T-helper 2 cell treated with Interferon-gamma antibody and Interleukin-4, amounts not matched to agents 5 μg/mL and 100 μg/mL, for 36 hours (primary cell): ENCODE results near the gene JHY.

ENCODE experiments used
- DNase-seq: peaks from one replicate; pipeline ENCODE4 v3.0.0; 2021; ENCODE audit warnings: low spot score
- H3K27ac Mint-ChIP-seq: one replicate; pipeline ENCODE4 v1.8.0; 2021; ENCODE audit warnings: mild to moderate bottlenecking, mixed read lengths
- H3K27me3 Mint-ChIP-seq: one replicate; pipeline ENCODE4 v1.8.0; 2021; ENCODE audit warnings: low read depth, mixed read lengths
- H3K36me3 Mint-ChIP-seq: one replicate; pipeline ENCODE4 v1.8.0; 2021; ENCODE audit warnings: low read depth, mixed read lengths
- H3K4me1 Mint-ChIP-seq: one replicate; pipeline ENCODE4 v1.8.0; 2021; ENCODE audit warnings: low read depth, mixed read lengths
- H3K4me3 Mint-ChIP-seq: one replicate; pipeline ENCODE4 v1.8.0; 2022; ENCODE audit warnings: mild to moderate bottlenecking, moderate library complexity, mixed read lengths
- H3K9me3 Mint-ChIP-seq: one replicate; pipeline ENCODE4 v1.8.0; 2021; ENCODE audit warnings: mixed read lengths

The JHY gene

DNA sequence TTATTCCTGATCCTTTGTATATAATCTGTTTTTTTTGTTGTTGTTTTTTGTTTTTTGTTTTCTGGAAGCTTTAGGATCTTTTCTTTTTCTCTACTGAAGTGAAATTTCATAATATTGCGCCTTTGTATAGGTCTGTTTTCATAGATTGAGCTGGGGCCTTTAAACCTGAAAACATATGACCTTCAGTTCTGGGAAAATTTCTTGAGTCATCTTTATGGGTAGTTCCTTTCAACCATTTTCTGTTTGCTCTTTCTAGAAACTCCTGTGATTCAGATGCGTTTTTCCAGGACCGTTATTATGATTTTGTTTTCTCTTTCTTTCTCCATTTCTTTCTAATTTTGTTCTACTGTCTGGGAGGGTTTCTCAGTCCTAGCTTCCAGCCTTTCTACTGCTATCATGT lies 55.4 kb downstream of the JHY start:
- Mint-ChIP-seq H3K27me3 (peaks cover 2% of the 10 kb centered on the region), H3K36me3 (no peaks in the 10 kb centered on the region), H3K9me3 (no peaks in the 10 kb centered on the region), H3K4me3 (no peak overlapping the region), H3K27ac (no peak overlapping the region), H3K4me1 (no peaks in the 10 kb centered on the region)
- no peak for DNase-seq

DNA sequence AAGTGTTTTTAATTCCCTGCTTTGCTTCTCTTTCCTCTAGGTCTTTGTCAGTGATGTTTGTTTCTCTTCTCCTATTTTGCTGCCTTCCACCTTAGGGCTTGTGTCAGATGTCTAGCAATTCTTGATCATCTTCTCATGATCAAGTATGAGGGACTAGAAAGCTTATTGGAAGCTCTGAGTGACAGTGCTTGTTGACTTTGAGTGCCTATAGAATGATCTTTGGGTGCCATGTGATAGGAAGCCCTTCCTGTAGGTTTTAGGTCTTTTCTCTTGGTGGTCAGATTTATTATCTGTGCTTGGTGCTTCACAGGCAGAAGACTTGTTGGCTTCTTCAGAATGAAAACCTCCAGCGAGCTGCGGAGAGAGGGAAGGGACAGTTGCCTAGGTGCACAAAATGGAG lies 56.0 kb downstream of the JHY start:
- H3K27me3 Mint-ChIP-seq, result peaks cover 2% of the 10 kb centered on the region
- no peak for DNase-seq
- no peak overlapping the region for H3K4me3 Mint-ChIP-seq
- H3K27ac Mint-ChIP-seq, result no peak overlapping the region
- H3K9me3 Mint-ChIP-seq, result no peaks in the 10 kb centered on the region
- no peaks in the 10 kb centered on the region for H3K4me1 Mint-ChIP-seq
- no peaks in the 10 kb centered on the region for H3K36me3 Mint-ChIP-seq

DNA sequence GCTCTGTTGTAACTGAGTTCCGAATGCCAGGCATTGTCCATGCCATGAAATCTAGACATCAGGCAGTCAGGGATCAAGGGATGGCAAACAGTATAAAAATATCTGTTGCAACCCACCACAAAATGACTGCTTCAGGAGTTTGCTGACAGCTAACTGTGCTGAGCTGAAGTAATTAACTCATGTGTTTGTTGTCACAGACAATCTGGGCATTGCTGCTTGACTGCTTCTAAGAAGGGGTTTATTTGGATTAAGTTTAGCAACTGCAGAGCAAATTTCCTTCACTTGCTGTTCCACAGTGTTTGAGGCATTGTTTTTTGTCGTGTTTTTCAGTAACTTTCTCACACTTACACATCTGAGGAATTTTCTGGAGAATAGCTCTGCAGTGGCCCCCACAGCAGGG lies 68.7 kb downstream of the JHY start:
- Mint-ChIP-seq H3K27ac (no peak overlapping the region), H3K4me1 (peaks cover 4% of the 10 kb centered on the region), H3K9me3 (no peaks in the 10 kb centered on the region), H3K4me3 (no peak overlapping the region), H3K36me3 (no peaks in the 10 kb centered on the region), H3K27me3 (no peaks in the 10 kb centered on the region)
- DNase-seq, result no peak

DNA sequence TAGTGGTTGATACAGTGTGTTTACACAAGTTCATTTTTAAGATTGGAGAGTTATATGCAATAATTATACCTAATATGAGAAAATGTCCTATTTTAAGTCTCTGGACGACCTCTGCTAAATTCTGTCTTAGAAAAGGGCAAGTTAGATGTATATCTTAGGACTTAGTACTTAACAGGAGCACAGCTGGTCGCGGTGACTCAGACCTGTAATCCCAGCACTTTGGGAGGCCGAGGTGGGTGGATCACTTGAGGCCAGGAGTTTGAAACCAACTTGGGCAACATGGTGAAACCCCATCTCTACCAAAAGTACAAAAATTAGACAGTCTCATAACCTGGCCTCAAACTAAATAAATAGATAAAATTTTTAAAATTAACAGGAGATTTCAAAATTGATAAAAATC lies 71.9 kb downstream of the JHY start:
- H3K4me3 Mint-ChIP-seq, result no peak overlapping the region
- H3K9me3 Mint-ChIP-seq, result no peaks in the 10 kb centered on the region
- peak; percentile 21 for DNase-seq
- H3K27ac Mint-ChIP-seq, result no peak overlapping the region
- H3K36me3 Mint-ChIP-seq, result no peaks in the 10 kb centered on the region
- H3K4me1 Mint-ChIP-seq, result no peaks in the 10 kb centered on the region
- no peaks in the 10 kb centered on the region for H3K27me3 Mint-ChIP-seq

DNA sequence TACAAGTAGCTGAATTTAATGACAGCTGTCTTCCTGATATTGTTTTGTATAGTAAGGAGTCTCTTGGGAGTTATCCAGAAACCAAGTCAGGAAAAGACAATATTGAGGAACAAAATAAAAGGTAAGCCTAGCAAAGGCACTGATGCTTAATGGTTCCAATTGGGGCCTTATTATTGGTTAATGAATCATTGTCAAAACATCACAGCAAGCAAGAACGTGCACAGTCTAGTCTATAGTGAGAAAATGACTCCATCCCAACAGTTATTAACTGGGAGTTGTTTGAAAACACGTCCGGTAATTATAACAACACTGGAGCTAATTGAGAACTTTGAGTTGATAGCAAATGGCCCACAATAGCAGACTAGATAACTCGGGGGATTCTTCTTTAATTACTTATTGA lies 81.4 kb downstream of the JHY start:
- DNase-seq, result no peak
- Mint-ChIP-seq H3K27me3 (peaks cover 33% of the 10 kb centered on the region), H3K27ac (no peak overlapping the region), H3K4me1 (no peaks in the 10 kb centered on the region), H3K4me3 (no peak overlapping the region), H3K9me3 (no peaks in the 10 kb centered on the region), H3K36me3 (no peaks in the 10 kb centered on the region)

DNA sequence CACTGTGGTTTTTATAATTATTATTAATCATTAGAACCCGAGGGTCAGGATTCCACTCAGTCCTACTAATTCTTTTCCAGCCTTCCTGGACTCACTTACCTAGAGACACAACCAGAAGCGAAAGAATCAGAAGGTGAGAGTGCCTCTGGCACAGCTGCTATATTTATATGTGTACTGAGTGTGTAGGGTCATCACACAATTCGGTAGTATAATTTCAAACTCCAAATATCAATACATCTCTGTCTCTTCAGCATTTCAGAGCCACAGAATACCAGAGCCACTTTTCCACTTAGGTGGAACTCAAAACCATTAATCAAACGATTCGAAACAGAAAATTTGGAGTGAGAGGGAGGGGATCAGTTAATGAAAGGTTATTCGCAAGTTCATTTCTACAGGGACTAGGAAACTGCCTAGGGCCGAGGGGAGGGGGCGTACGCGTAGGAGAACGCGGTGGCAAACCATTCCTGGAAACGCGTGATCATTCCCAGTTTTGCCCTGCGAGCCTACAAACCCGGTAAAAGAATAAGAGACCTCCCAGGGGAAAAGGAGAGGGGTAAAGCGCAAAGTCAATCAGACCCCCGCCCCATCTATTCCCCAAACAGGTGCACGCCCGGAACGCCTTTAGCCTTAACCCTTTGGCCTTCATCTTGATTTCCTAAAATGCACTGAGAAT lies 93.6 kb downstream of the JHY start:
- peaks cover 5% of the 10 kb centered on the region for H3K4me1 Mint-ChIP-seq
- H3K4me3 Mint-ChIP-seq, result no peak overlapping the region

DNA sequence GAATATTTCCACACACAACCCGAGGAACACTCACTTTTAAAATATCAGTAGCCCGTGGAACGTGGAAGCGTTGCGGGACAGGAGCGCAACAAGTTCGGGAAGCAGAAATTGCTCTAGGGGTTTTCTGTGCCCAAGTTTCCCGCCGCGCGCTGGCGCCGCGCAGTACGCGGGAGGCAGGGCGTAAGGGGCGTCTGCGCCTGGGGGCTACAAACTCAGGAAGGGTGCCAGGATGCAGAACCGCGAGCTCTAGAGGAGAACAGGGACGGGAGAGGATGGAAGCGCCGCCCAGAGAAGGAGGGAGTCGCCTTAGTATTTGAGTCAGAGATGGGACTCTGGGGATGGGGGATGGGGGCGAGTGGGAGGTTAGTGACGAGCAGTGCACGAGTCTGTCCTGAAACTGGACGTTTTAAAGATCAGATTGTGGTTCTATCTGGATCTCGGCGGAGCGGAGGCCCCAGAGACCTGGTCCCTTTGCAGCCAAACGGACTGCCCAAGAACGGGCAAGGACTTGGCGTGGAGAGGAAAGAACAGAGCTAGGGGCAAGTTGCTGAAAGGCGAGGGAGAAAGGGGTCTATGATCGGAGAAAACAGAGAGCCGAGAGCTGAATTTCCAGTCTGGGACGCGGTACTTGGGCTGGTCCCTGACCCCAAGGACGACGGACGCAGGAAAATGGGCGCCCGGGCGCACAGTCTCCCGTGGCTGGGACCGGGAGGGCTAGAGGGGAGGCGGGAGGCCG lies 94.3 kb downstream of the JHY start:
- Mint-ChIP-seq H3K4me3 (no peak overlapping the region), H3K9me3 (no peaks in the 10 kb centered on the region), H3K27me3 (peaks cover 89% of the 10 kb centered on the region), H3K27ac (no peak overlapping the region), H3K4me1 (peaks cover 5% of the 10 kb centered on the region), H3K36me3 (no peaks in the 10 kb centered on the region)
- no peak for DNase-seq

More for the DNA sequence above, 93.6 kb downstream of the JHY start:
- Mint-ChIP-seq H3K9me3 (no peaks in the 10 kb centered on the region), H3K27ac (no peak overlapping the region), H3K36me3 (no peaks in the 10 kb centered on the region), H3K27me3 (peaks cover 82% of the 10 kb centered on the region)
- no peak for DNase-seq

DNA sequence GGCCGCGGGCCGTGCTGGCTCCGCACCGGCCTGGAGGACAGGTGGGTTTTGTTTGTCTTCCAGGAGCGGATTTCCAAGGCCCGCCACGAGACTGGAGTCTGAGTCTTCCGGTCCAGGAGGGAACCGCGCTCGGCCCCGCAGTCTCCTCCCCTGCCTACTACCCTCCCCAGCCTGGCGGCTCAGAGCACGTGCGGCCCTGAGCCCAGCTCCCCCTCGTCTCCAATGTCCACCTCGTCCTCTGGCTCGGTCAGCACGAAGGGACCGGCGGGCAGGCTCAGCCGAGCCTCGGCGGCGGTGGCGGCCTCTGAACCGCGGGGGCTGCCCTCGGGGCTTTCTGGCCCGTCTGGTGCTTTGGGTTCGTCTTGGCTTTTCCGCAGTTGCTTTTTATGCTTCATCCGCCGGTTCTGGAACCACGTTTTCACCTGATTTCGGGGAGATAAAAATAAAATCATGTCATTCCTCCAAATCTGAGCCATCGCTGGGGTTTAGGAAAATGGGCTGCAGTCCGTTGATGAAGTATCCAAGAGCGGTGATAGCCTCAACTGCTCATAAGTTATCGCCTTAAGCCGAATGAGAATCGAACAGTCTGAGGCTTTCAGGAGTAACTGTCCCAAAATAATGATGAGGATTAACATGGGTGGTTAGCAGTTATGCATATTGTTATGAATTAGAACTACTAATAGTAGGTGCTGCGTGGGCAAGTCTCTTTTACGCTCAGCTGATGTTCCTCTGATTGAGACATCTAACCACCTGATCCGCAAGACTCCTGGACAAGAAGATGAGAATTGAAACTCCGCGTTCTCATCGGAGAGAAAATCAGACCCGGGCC lies 95.1 kb downstream of the JHY start:
- Mint-ChIP-seq H3K9me3 (no peaks in the 10 kb centered on the region), H3K27me3 (peaks cover 92% of the 10 kb centered on the region), H3K4me1 (peaks cover 5% of the 10 kb centered on the region), H3K36me3 (no peaks in the 10 kb centered on the region), H3K4me3 (no peak overlapping the region), H3K27ac (peak overlapping the region; percentile 41)
- DNase-seq, result no peak

DNA sequence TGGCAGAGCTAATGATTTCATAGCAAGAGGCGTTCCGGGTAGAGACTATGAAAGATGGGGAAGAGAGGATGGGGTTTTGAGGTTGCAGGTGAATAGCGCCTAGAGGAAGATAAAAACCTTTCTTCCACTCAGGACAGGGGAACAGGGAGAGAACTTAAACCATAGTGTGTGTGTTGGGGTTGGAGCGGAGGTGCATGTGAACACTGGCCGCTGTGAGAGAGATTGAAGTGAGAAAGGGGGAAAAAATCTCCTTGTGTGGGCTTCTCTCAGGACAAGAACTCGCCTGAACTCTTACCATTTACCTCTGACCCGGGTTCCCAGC lies 95.7 kb downstream of the JHY start:
- Mint-ChIP-seq H3K4me3 (no peak overlapping the region), H3K4me1 (peaks cover 5% of the 10 kb centered on the region), H3K27ac (peak overlapping the region; percentile 41)

DNA sequence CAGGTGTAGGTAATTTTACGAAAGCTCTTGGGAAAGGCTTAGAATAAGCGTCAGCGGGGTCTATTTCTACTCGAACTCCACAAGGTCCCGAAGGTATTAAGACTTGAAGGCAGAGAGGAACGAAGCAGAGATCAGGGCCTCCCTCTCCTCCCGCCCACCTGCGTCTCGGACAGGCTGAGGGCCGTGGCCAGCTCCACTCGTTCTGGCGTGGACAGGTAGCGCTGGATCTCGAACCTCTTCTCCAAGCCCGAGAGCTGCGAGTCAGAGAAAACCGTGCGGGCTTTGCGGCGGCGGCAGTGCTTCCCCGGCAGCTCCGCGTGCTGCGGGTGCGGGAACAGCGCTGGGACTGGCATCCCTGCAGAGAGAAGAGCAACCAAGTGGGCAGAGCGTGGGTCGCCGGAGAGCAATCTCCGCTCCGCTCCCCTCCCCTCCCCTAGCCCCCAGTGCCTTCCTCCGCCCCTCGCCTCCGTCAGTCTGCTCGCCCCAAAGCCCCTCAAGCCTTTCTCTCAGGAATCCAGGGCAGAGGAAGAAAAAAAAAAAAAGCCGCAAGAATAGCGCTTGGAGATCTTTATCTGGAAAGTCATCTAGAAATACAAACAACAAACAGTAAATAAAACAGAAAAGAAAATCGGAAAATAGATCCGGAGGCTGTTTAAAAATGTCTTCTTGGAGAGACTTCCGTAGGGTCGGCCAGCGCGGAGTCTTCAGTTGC lies 96.7 kb downstream of the JHY start:
- H3K27me3 Mint-ChIP-seq, result peaks cover 94% of the 10 kb centered on the region
- H3K4me1 Mint-ChIP-seq, result peaks cover 5% of the 10 kb centered on the region
- no peak overlapping the region for H3K27ac Mint-ChIP-seq
- no peak overlapping the region for H3K4me3 Mint-ChIP-seq
- no peaks in the 10 kb centered on the region for H3K9me3 Mint-ChIP-seq
- H3K36me3 Mint-ChIP-seq, result no peaks in the 10 kb centered on the region
- no peak for DNase-seq

More for the DNA sequence above, 95.7 kb downstream of the JHY start:
- peaks cover 94% of the 10 kb centered on the region for H3K27me3 Mint-ChIP-seq
- H3K9me3 Mint-ChIP-seq, result no peaks in the 10 kb centered on the region
- H3K36me3 Mint-ChIP-seq, result no peaks in the 10 kb centered on the region
- no peak for DNase-seq

DNA sequence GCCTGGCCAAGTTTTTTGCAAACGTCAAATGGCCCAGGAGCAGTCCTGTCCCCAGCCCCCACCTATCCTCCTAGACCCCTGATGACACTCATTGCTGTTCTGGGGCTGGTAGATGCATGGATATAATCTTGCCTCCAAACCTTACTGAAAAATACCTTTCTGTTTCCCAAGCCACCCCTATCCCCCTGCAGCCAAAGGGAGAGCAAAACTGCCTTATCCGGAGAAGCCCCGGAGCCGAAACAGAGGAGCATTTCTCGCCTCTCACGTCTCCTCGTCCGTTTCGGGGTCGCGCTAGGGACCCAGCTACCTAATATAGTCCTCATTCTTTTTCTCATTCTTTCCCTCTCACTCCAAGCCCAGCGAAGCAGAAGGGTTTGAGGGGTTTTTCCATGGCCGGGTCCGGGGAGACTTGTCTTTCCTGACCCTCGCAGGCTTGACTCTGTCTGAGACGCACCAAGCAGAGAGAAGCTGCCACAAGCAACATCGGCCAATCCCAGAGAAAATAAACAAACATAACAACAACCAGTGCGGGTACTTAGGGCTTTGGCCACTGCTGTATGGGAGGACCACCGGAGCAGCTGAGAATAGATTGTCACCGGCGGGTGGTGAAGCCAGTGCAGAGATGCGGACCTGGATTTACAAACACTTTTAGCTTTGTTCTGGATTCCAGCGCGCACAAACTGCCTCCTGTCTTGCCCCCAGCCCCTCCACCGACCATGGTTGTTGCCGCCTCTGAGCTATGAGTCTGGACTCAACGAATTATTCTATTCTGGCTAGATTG lies 97.4 kb downstream of the JHY start:
- H3K36me3 Mint-ChIP-seq, result no peaks in the 10 kb centered on the region
- no peak overlapping the region for H3K27ac Mint-ChIP-seq
- peaks cover 5% of the 10 kb centered on the region for H3K4me1 Mint-ChIP-seq
- no peak for DNase-seq
- H3K27me3 Mint-ChIP-seq, result peaks cover 90% of the 10 kb centered on the region
- no peaks in the 10 kb centered on the region for H3K9me3 Mint-ChIP-seq
- no peak overlapping the region for H3K4me3 Mint-ChIP-seq

DNA sequence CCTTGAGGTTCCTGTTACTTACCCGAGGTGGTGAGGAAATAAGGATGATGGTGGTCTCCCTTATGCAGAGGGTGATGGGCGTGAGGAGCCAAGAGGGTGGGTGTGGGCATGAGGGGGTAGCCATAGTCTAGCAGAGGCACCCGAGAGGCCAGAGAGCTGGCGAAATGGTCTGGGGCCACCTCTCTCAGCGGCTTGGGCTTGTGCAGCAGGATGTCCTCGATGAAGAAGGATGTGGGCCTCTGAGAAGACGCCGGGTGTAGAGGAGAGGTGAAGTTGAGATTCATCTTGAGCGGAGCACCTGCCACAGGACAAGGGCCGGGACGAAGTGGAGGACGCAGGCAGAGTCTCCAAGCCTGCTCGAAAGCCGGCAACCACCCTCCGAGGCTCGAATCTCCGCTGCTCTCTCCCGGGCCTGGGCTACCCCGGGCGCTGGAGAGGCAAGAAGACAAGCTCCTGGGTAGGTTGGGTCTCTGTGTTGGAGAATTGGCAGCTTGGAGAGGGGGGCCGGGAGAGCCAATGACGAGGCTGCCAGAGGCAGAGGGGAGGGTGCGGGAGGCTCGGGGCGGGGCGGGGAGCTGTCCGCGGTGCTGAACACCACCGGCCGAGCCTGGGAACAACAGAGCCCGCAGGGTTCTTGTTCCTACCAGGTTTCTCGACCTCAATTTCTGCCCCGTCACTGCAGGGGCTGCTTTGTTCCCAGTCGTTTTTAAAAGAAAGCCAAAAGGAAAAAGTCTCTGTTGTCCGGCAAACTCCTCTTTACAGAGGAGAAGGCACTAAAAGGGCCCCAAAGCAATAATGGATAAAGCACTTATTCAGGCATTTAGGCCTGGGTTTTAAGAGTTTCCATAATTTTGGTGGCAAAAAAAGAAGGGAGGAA lies 99.1 kb downstream of the JHY start, which contains the start of gene BSX:
TSS of gene BSX (minus strand) at position 447 of the 877 bp plus-strand sequence. CDS start at position 284, 163 bp downstream.
- peak; percentile 28 for DNase-seq
- H3K4me1 Mint-ChIP-seq, result peaks cover 3% of the 10 kb centered on the region
- H3K27me3 Mint-ChIP-seq, result peaks cover 89% of the 10 kb centered on the region

More for the DNA sequence above, 99.1 kb downstream of the JHY start, which contains the start of gene BSX:
- H3K9me3 Mint-ChIP-seq, result no peaks in the 10 kb centered on the region
- H3K27ac Mint-ChIP-seq, result no peak within 1 kb of the TSS
- no peak within 1 kb of the TSS for H3K4me3 Mint-ChIP-seq
- H3K36me3 Mint-ChIP-seq, result no peaks in the 10 kb centered on the region
